ENCODE results near the gene GPR65. TPM values are rescaled to one million over a fixed set of nuclear protein-coding genes. Genes with fewer than 3 reads are reported as not detected.

Gene GPR65
- total RNA-seq, 1 donor from 2014 or later: not detected

DNA sequence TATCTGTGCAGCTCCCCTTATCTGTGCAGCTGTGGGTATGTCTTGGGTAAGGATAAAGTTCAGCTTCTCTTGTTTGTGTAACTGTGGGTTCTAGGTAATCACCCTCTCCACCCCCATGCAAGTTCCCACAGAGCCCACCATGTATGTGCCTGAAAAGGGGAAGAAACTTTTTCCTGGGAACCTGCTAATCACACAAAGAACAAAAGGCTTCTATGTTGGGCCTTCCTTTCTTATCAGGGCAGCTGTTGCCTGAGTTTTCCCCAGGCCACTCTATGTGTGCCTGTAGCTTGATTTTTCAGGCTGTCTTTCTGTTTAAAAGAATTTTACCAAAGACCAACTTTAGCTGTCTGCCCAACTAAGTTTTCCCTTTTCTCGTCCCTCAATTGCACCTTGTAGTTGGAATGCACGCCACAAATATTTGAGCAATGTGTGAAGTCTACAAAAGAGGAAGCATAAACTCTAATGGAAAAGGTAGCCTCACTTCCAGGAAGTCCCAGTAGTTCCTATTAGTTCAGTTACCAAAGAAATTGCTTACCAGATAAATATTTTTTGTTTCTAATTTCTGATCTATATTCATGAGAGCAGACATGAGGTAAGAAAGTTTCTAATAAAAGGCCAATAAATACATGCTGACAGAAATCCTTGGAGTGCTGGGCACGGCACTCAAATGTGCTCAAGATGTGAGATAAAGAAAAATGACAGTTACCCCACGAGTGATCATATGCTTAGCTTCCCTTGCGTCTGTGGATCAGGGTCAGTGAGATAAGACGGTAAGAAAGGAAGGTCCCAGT, 9.2 kb upstream of the GPR65 start:
- Mint-ChIP-seq H3K36me3 (ENCODE audit: low read depth) (no peaks in the 10 kb centered on the region), H3K27me3 (ENCODE audit: low read depth) (peaks cover 14% of the 10 kb centered on the region), H3K4me3 (ENCODE audit: unreplicated experiment) (no peak overlapping the region), H3K4me1 (ENCODE audit: low read depth) (peaks cover 35% of the 10 kb centered on the region), H3K27ac (ENCODE audit: unreplicated experiment) (peak overlapping the region; percentile 6), H3K9me3 (ENCODE audit: low read depth) (no peaks in the 10 kb centered on the region)
- TF ChIP-seq, protein P1, sequence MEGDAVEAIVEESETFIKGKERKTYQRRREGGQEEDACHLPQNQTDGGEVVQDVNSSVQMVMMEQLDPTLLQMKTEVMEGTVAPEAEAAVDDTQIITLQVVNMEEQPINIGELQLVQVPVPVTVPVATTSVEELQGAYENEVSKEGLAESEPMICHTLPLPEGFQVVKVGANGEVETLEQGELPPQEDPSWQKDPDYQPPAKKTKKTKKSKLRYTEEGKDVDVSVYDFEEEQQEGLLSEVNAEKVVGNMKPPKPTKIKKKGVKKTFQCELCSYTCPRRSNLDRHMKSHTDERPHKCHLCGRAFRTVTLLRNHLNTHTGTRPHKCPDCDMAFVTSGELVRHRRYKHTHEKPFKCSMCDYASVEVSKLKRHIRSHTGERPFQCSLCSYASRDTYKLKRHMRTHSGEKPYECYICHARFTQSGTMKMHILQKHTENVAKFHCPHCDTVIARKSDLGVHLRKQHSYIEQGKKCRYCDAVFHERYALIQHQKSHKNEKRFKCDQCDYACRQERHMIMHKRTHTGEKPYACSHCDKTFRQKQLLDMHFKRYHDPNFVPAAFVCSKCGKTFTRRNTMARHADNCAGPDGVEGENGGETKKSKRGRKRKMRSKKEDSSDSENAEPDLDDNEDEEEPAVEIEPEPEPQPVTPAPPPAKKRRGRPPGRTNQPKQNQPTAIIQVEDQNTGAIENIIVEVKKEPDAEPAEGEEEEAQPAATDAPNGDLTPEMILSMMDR (IDR thresholded peaks at IDR 0.05): no peak
- DNase-seq (ENCODE audit: low spot score): no peak

DNA sequence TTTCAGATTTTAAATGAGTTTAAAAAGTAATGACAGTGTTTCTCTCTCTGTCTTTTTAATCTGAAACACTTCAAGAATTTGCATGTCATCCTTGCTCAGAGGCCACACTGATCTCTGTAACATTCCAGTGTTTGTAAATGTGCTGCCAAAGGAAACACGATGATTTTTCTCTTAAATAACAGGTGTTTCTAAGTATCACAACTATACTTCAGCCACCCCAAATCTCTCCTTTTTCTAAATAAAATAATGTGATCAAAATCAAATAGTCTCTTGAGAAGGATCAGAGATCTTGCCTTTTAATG, 8.7 kb upstream of the GPR65 start:
- TF ChIP-seq, protein P1 (IDR thresholded peaks at IDR 0.05): no peak
- Mint-ChIP-seq H3K27ac (ENCODE audit: unreplicated experiment) (peak overlapping the region; percentile 6), H3K27me3 (ENCODE audit: low read depth) (peaks cover 14% of the 10 kb centered on the region), H3K4me3 (ENCODE audit: unreplicated experiment) (no peak overlapping the region), H3K4me1 (ENCODE audit: low read depth) (peaks cover 35% of the 10 kb centered on the region), H3K36me3 (ENCODE audit: low read depth) (no peaks in the 10 kb centered on the region), H3K9me3 (ENCODE audit: low read depth) (no peaks in the 10 kb centered on the region)
- DNase-seq (ENCODE audit: low spot score): no peak

DNA sequence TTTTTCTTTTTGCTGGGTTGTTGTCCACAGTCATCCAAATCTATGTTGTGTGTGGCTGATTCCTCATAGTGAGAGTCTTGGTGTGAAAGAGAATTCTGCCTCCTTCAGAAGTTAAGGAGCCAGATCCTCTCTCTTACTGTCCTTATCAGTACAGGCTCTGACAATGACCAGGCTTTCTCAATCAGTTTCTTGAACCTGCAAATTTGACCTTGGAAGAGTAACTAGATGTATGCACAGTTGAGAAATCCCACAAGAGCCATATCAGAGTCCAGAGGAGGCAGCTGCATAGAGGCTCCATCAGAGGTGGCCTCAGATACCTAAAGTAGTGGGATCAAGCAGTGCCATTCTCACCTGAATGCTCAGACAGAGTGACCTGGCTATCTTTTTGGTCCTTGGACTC, 6.5 kb upstream of the GPR65 start:
- H3K27ac Mint-ChIP-seq (ENCODE audit: unreplicated experiment): no peak overlapping the region
- TF ChIP-seq, protein P1 (IDR thresholded peaks at IDR 0.05): no peak
- H3K9me3 Mint-ChIP-seq (ENCODE audit: low read depth): no peaks in the 10 kb centered on the region

DNA sequence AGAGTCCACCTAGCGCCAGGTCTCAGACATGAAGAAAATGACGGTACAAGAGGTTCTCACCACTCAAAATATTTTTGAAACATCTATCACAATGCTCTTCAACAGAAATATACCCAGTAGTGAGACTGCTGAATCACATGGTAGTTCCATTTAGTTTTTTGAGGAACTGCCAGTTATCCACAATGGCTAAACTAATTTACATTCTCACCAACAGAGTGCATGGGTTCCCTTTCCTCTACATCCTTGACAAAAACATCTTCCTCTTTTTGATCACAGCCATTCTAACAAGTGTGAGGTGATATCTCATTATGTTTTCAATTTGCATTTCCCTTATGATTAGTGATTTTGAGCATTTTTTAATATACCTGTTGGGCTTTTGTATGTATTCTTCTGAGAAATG, 5.7 kb upstream of the GPR65 start:
- H3K4me1 Mint-ChIP-seq (ENCODE audit: low read depth): peaks cover 14% of the 10 kb centered on the region
- no peak overlapping the region for H3K27ac Mint-ChIP-seq (ENCODE audit: unreplicated experiment)
- H3K9me3 Mint-ChIP-seq (ENCODE audit: low read depth): no peaks in the 10 kb centered on the region
- H3K27me3 Mint-ChIP-seq (ENCODE audit: low read depth): peaks cover 14% of the 10 kb centered on the region
- no peak overlapping the region for H3K4me3 Mint-ChIP-seq (ENCODE audit: unreplicated experiment)
- no peak for DNase-seq (ENCODE audit: low spot score)
- TF ChIP-seq, protein P1 (IDR thresholded peaks at IDR 0.05): no peak
- no peaks in the 10 kb centered on the region for H3K36me3 Mint-ChIP-seq (ENCODE audit: low read depth)

More for the DNA sequence above, 6.5 kb upstream of the GPR65 start:
- peaks cover 14% of the 10 kb centered on the region for H3K27me3 Mint-ChIP-seq (ENCODE audit: low read depth)
- no peaks in the 10 kb centered on the region for H3K36me3 Mint-ChIP-seq (ENCODE audit: low read depth)
- H3K4me1 Mint-ChIP-seq (ENCODE audit: low read depth): peaks cover 20% of the 10 kb centered on the region
- no peak for DNase-seq (ENCODE audit: low spot score)
- no peak overlapping the region for H3K4me3 Mint-ChIP-seq (ENCODE audit: unreplicated experiment)

DNA sequence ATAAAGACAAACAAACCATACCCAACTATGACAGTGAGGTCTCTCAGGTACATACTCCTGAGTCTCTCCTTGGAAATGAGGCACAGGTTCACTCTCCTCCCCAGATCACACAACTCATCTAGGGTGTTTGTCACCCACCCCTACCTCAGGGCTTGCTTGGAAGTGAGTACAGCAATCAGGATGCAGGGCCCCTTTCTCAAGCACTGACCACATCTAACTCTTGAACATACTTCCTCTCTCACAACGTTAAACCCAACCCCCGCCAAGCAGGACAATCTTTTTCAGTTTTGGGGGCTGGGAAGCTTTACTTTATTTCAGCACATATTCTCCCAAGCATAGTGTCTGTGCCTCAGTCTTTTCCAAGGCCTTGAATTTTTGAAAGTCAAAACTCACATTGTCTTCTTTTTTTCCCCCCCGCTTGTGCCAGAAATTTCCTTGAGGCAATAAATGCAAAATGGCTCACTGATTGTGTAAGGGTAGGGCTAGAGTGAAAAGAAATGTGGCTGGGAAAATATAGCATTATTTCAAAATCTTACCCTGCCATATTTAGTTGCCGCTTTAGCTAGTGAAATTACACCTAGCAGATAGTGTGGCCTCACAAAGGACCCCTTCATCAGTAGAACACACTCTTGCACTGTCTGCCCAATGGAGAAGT, 2.4 kb upstream of the GPR65 start:
- Mint-ChIP-seq H3K36me3 (ENCODE audit: low read depth) (no peaks in the 10 kb centered on the region), H3K4me3 (ENCODE audit: unreplicated experiment) (no peak overlapping the region), H3K27me3 (ENCODE audit: low read depth) (peaks cover 14% of the 10 kb centered on the region), H3K4me1 (ENCODE audit: low read depth) (no peaks in the 10 kb centered on the region), H3K27ac (ENCODE audit: unreplicated experiment) (no peak overlapping the region), H3K9me3 (ENCODE audit: low read depth) (no peaks in the 10 kb centered on the region)
- DNase-seq (ENCODE audit: low spot score): no peak
- TF ChIP-seq, protein P1 (IDR thresholded peaks at IDR 0.05): no peak
